ENCODE results near the gene PLEKHF1. TPM values are rescaled to one million over a fixed set of nuclear protein-coding genes. Genes with fewer than 3 reads are reported as not detected.
"Not testable (repeated sequence)": the region's sequence is repeated elsewhere in the genome, so short reads cannot be mapped to it uniquely, and the experiment has no call there.

The PLEKHF1 gene
- total RNA-seq, 6 experiments from 2014 or later, result 1.4 to 2.8 (median 2.6) TPM

- no peak for DNase-seq
- no peaks in the 10 kb centered on the region for H3K27me3 Mint-ChIP-seq (ENCODE audit: insufficient read depth)
- no peak for TF ChIP-seq CTCF (IDR thresholded peaks at IDR 0.05)
- no peak overlapping the region for H3K27ac Mint-ChIP-seq
- H3K36me3 Mint-ChIP-seq (ENCODE audit: low read depth), result peaks cover 7% of the 10 kb centered on the region; the same call in 1 of the 2 replicates
- no peaks in the 10 kb centered on the region for H3K9me3 Mint-ChIP-seq
- H3K4me3 Mint-ChIP-seq, result no peak overlapping the region
- 0 out of 2 replicates have a peak, but pooled peaks cover 5% of the 10 kb centered on the region for H3K4me1 Mint-ChIP-seq (ENCODE audit: low read depth)
Observed at GRCh38 chr19:29706635-29707034, 41.4 kb downstream of the PLEKHF1 start.

- Mint-ChIP-seq H3K27ac (no peak overlapping the region), H3K4me3 (no peak overlapping the region)
- DNase-seq, result no peak
Observed at GRCh38 chr19:29708554-29709439, 43.5 kb downstream of the PLEKHF1 start.

GRCh38 chr19:29709440-29709798 lies 44.2 kb downstream of the PLEKHF1 start:
- not testable (repeated sequence) for DNase-seq; H3K4me3 Mint-ChIP-seq; H3K9me3 Mint-ChIP-seq; H3K27me3 Mint-ChIP-seq (ENCODE audit: insufficient read depth); H3K36me3 Mint-ChIP-seq (ENCODE audit: low read depth); H3K27ac Mint-ChIP-seq
- peaks cover 23% of the 10 kb centered on the region for H3K4me1 Mint-ChIP-seq (ENCODE audit: low read depth)

More at GRCh38 chr19:29708554-29709439, 43.5 kb downstream of the PLEKHF1 start:
- peaks cover 17% of the 10 kb centered on the region for H3K4me1 Mint-ChIP-seq (ENCODE audit: low read depth)
- H3K9me3 Mint-ChIP-seq, result no peaks in the 10 kb centered on the region
- H3K27me3 Mint-ChIP-seq (ENCODE audit: insufficient read depth), result no peaks in the 10 kb centered on the region
- TF ChIP-seq CTCF (IDR thresholded peaks at IDR 0.05), result no peak
- peaks cover 7% of the 10 kb centered on the region; the same call in 1 of the 2 replicates for H3K36me3 Mint-ChIP-seq (ENCODE audit: low read depth)

- no peak overlapping the region for H3K27ac Mint-ChIP-seq
- no peaks in the 10 kb centered on the region for H3K36me3 Mint-ChIP-seq (ENCODE audit: low read depth)
- no peaks in the 10 kb centered on the region for H3K9me3 Mint-ChIP-seq
- H3K4me1 Mint-ChIP-seq (ENCODE audit: low read depth), result peaks cover 39% of the 10 kb centered on the region
- no peak overlapping the region for H3K4me3 Mint-ChIP-seq
- H3K27me3 Mint-ChIP-seq (ENCODE audit: insufficient read depth), result peaks cover 4% of the 10 kb centered on the region
- TF ChIP-seq CTCF (IDR thresholded peaks at IDR 0.05), result no peak
- no peak for DNase-seq
Observed at GRCh38 chr19:29711584-29712132, 46.4 kb downstream of the PLEKHF1 start.

GRCh38 chr19:29712744-29713516 lies 47.7 kb downstream of the PLEKHF1 start:
- Mint-ChIP-seq H3K9me3 (no peaks in the 10 kb centered on the region), H3K4me3 (peak overlapping the region; percentile 85), H3K27ac (peak overlapping the region; percentile 37; the same call in 1 of the 2 replicates), H3K36me3 (ENCODE audit: low read depth) (no peaks in the 10 kb centered on the region), H3K4me1 (ENCODE audit: low read depth) (peaks cover 41% of the 10 kb centered on the region), H3K27me3 (ENCODE audit: insufficient read depth) (peaks cover 4% of the 10 kb centered on the region)
- no peak for DNase-seq
- TF ChIP-seq CTCF (IDR thresholded peaks at IDR 0.05), result no peak
